ENCODE results near the gene DIS3L2. TPM values are rescaled to one million over a fixed set of nuclear protein-coding genes. Genes with fewer than 3 reads are reported as not detected.
A peak's percentile ranks its signal among the peaks of the same experiment; 100 is the strongest.

Gene DIS3L2
- total RNA-seq, 1 donor from 2014 or later, result 42.1 TPM

GRCh38 chr2:232292395-232293154 is 331.1 kb downstream of the DIS3L2 start:
- no peak overlapping the region for H3K4me3 Mint-ChIP-seq (ENCODE audit: unreplicated experiment)
- H3K36me3 Mint-ChIP-seq (ENCODE audit: unreplicated experiment), result no peaks in the 10 kb centered on the region
- no peak overlapping the region for H3K27ac Mint-ChIP-seq (ENCODE audit: unreplicated experiment)
- no peaks in the 10 kb centered on the region for H3K9me3 Mint-ChIP-seq (ENCODE audit: unreplicated experiment)
- H3K27me3 Mint-ChIP-seq (ENCODE audit: unreplicated experiment), result peaks cover 6% of the 10 kb centered on the region
- TF ChIP-seq, protein P1, sequence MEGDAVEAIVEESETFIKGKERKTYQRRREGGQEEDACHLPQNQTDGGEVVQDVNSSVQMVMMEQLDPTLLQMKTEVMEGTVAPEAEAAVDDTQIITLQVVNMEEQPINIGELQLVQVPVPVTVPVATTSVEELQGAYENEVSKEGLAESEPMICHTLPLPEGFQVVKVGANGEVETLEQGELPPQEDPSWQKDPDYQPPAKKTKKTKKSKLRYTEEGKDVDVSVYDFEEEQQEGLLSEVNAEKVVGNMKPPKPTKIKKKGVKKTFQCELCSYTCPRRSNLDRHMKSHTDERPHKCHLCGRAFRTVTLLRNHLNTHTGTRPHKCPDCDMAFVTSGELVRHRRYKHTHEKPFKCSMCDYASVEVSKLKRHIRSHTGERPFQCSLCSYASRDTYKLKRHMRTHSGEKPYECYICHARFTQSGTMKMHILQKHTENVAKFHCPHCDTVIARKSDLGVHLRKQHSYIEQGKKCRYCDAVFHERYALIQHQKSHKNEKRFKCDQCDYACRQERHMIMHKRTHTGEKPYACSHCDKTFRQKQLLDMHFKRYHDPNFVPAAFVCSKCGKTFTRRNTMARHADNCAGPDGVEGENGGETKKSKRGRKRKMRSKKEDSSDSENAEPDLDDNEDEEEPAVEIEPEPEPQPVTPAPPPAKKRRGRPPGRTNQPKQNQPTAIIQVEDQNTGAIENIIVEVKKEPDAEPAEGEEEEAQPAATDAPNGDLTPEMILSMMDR (IDR thresholded peaks at IDR 0.05; ENCODE audit: partially characterized antibody, unreplicated experiment), result peak; percentile 74
- peak; percentile 79 for DNase-seq
- H3K4me1 Mint-ChIP-seq (ENCODE audit: low read depth, unreplicated experiment), result no peaks in the 10 kb centered on the region

DNA sequence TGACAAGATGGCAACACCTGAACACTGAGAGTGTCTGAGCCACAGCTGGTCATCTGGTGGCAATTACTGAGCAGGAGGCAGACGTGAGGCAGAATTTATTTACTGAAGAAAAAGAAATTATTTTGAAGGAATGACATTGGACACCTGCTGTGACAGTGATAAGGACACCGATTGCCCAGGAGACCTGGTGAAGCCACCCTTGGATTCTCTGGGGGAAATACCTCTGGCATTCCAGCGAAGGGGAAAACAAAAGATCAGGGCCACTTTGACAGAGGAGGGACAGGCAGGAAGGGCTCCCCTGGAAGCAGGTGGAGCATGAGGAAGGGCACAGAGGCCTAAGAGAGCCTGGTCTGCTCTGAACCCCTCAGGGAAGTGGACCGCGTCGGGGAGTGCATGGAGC is 331.7 kb downstream of the DIS3L2 start:
- no peak overlapping the region for H3K4me3 Mint-ChIP-seq (ENCODE audit: unreplicated experiment)
- no peaks in the 10 kb centered on the region for H3K4me1 Mint-ChIP-seq (ENCODE audit: low read depth, unreplicated experiment)
- no peaks in the 10 kb centered on the region for H3K36me3 Mint-ChIP-seq (ENCODE audit: unreplicated experiment)
- no peak overlapping the region for H3K27ac Mint-ChIP-seq (ENCODE audit: unreplicated experiment)
- H3K9me3 Mint-ChIP-seq (ENCODE audit: unreplicated experiment), result no peaks in the 10 kb centered on the region
- TF ChIP-seq, protein P1 (IDR thresholded peaks at IDR 0.05; ENCODE audit: partially characterized antibody, unreplicated experiment), result no peak
- peaks cover 6% of the 10 kb centered on the region for H3K27me3 Mint-ChIP-seq (ENCODE audit: unreplicated experiment)
- no peak for DNase-seq

DNA sequence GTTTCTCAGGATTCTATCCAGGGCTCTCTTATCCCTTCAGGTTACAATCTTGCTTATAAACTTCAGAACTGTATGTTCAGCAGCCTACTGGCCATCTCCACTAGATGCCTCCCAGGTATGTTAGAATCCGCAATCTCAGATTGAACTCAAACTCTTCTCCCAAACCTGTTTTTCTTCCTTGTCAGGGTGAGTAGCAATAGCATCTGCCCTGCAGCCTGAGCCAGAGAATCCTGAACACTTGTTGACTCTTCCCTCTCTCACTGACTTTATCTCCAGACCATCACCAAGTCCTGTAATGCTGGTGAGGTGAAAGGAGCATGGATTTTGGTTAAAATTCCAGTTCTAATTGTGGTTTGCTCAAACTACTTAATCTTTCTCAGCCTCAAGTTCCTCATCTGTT is 334.5 kb downstream of the DIS3L2 start:
- no peak for DNase-seq
- Mint-ChIP-seq H3K4me1 (ENCODE audit: low read depth, unreplicated experiment) (no peaks in the 10 kb centered on the region), H3K4me3 (ENCODE audit: unreplicated experiment) (no peak overlapping the region), H3K27me3 (ENCODE audit: unreplicated experiment) (peaks cover 6% of the 10 kb centered on the region), H3K9me3 (ENCODE audit: unreplicated experiment) (no peaks in the 10 kb centered on the region), H3K27ac (ENCODE audit: unreplicated experiment) (no peak overlapping the region), H3K36me3 (ENCODE audit: unreplicated experiment) (no peaks in the 10 kb centered on the region)
- TF ChIP-seq, protein P1 (IDR thresholded peaks at IDR 0.05; ENCODE audit: partially characterized antibody, unreplicated experiment), result no peak

GRCh38 chr2:232296776-232297525 is 335.4 kb downstream of the DIS3L2 start:
- H3K9me3 Mint-ChIP-seq (ENCODE audit: unreplicated experiment), result no peaks in the 10 kb centered on the region
- no peak for DNase-seq
- H3K36me3 Mint-ChIP-seq (ENCODE audit: unreplicated experiment), result no peaks in the 10 kb centered on the region
- H3K4me1 Mint-ChIP-seq (ENCODE audit: low read depth, unreplicated experiment), result no peaks in the 10 kb centered on the region
- TF ChIP-seq, protein P1 (IDR thresholded peaks at IDR 0.05; ENCODE audit: partially characterized antibody, unreplicated experiment), result no peak
- H3K27me3 Mint-ChIP-seq (ENCODE audit: unreplicated experiment), result peaks cover 6% of the 10 kb centered on the region
- H3K4me3 Mint-ChIP-seq (ENCODE audit: unreplicated experiment), result no peak overlapping the region
- H3K27ac Mint-ChIP-seq (ENCODE audit: unreplicated experiment), result no peak overlapping the region

DNA sequence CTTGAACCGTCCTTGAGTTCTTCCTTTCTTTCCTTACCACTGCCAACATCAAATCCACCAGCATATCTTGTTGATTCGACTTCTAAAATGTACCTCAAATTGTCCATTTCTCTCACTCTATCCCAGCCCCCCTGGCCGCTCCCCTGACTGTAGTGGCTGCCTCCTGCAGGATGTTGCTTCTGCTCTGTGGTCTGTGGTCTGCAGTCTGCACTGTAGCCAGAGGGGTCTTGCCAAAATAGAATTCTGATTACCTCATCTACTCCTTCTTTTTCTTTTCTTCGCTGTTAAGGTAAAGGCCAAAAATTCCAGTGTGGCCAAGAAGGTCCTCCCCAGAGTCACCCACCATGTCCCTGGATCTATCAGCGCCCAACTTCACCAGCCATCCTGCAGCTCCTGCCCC is 337.6 kb downstream of the DIS3L2 start:
- Mint-ChIP-seq H3K27me3 (ENCODE audit: unreplicated experiment) (no peaks in the 10 kb centered on the region), H3K9me3 (ENCODE audit: unreplicated experiment) (no peaks in the 10 kb centered on the region), H3K4me1 (ENCODE audit: low read depth, unreplicated experiment) (no peaks in the 10 kb centered on the region), H3K36me3 (ENCODE audit: unreplicated experiment) (no peaks in the 10 kb centered on the region), H3K4me3 (ENCODE audit: unreplicated experiment) (no peak overlapping the region), H3K27ac (ENCODE audit: unreplicated experiment) (no peak overlapping the region)
- no peak for DNase-seq
- TF ChIP-seq, protein P1 (IDR thresholded peaks at IDR 0.05; ENCODE audit: partially characterized antibody, unreplicated experiment), result no peak
